GM12873 (cell line): ENCODE data around the gene CRB2.

Experiments
- CTCF ChIP-seq: IDR thresholded peaks from 2 replicates; pipeline ENCODE4 v1.5.1; 2012; ENCODE audit warnings: low read depth, mild to moderate bottlenecking, moderate library complexity, low read length, control low read depth; ENCODE audit not compliant: insufficient read depth; ENCODE audit errors: missing control alignments

CRB2 gene

DNA sequence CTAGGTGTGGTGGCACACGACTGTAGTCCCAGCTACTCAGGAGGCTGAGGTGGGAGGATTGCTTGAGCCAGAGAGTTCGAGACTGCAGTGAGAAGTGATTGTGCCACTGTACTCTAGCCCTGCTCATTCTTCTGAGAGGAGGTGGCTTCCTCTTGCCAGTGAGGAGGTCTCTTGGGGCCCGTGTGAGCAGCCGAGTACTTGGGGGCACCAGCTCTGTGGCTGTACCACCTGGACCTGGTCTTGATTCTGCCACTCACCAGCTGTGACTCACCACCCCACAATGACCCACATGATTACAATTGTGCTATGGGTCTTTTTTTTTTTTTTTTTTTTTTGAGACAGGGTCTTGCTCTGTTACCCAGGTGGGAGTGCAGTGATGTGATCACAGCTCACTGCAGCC is 18.0 kb upstream of the CRB2 start:
- no peak for TF ChIP-seq CTCF

GRCh38 chr9:123338710-123339665 is 17.0 kb upstream of the CRB2 start:
- peak; percentile 29 for TF ChIP-seq CTCF

DNA sequence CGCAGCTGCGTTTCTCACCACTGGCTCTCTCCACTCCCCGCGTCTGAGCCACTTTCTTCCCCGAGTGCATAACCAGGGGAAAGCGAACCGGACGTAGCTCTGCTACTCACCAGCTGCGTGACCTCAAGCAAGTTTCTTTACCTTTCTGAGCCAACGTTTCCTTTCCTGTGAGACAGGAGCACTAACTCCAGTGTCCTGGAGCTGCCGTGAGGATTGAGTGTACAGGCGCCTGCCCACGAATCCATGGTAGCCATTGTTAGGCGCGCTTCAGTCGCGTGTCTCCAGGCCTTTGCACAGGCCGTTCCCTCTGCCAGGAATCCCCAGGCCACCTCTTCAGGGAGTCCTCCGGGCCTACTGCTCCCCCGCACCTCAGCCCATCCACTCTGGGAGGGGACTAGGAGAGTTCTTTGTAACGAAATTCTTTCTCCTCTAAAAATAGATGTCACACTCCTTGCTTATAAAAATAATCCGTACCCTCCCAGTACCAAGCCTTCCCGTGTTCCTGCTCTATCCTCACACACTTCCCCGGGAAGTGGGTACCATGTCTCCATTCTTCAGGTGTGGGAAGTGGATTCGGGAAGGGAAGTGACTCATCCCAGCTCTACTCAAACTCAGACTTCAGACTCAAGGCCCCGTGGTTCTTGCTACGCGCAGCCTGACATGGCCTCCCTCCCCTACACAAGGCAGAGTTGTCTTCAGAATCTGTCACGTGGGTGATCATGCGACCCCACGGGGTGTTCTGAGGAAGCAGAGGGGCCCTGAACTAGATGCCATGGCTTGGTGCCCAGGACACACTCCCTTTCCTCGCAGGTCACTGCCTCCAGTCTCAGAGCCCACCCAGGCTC is 16.1 kb upstream of the CRB2 start:
- no peak for TF ChIP-seq CTCF

- no peak for TF ChIP-seq CTCF
These were observed 14.2 kb upstream of the CRB2 start for GRCh38 chr9:123341816-123342215.

DNA sequence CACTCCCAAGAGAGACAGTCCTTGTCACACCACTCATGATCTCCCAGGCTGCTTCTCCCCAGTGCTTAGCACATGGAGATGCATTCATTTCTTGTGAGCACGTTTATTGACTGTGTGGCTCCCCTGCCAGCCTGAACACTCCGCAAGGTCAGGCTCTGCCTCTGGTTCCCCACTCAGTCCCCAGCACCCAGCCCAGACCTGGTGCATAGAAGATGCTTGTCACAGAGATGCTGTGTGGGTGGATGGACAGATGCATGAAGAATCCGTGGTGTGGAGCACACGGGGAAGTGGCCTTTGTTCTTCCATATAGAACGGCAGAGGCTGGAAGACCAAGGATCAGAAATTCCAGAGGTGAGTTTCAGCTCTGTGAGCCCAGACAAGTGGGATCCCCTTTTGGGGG is 13.8 kb upstream of the CRB2 start:
- TF ChIP-seq CTCF: no peak

DNA sequence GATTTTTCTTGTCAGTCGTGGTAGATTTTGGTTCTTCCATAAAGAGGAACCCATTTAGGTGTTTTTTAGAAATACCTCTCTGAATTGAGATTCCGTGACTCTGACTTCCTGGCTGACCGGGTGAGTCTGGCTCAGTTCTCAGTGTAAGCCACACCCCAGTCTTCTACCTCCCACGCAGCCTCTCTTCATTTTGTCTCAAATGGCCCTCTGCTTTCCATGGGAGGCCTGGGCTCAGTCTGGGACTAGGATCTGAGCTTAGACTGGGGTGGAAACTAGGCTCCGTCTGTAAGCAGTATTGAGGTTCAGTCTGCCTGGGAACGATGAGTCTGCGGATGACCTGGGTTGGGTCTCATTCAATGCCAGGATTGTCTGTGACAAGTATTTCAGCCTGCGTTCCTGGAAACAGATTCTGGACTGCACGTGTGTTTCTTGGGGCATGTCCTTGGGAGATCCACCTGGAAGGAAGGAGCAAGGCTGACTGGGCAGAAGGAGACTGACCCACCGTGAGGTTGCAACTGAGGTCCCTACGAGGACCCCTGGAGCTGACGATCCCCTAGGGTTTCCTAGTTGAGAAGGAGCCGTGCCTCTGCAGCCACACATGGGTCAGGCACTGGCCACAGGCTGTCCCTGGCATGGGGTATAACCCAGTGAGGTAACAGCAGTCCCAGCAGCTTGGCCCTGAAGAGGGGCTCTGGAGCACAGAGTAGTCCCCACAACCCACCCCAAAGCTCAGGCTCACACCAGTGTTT is 12.4 kb upstream of the CRB2 start:
- no peak for TF ChIP-seq CTCF
